Smooth muscle cell (in vitro differentiated cells): ENCODE measurements around the gene RPS6KA1. TPM values are rescaled to one million over a fixed set of nuclear protein-coding genes. Genes with fewer than 3 reads are reported as not detected.
A peak's percentile ranks its signal among the peaks of the same experiment; 100 is the strongest.

ENCODE experiments used
- DNase-seq: peaks from one replicate; lab custom pipeline; 2025; ENCODE audit not compliant: unreplicated experiment; lab: John Stamatoyannopoulos, UW
- H2AFZ ChIP-seq: fragments of 200-600 bp; sonication (generic); 2 replicates; pipeline ENCODE4 v1.6.0; 2016; ENCODE audit warnings: antibody characterized with exemption, low read depth, mild to moderate bottlenecking
- H3F3A ChIP-seq: fragments of 200-600 bp; sonication (generic); 2 replicates; pipeline ENCODE4 v1.6.0; 2017; ENCODE audit warnings: antibody characterized with exemption, low read depth
- H3K27ac ChIP-seq: fragments of 200-600 bp; sonication (generic); 2 replicates; pipeline ENCODE4 v1.5.1; 2016; ENCODE audit warnings: low read depth, mild to moderate bottlenecking
- H3K27me3 ChIP-seq: fragments of 200-600 bp; sonication (generic); 2 replicates; pipeline ENCODE4 v1.6.1; 2016; ENCODE audit warnings: low read depth, mild to moderate bottlenecking
- H3K36me3 ChIP-seq: fragments of 200-600 bp; sonication (generic); 2 replicates; pipeline ENCODE4 v1.5.1; 2016; ENCODE audit warnings: low read depth
- H3K4me1 ChIP-seq: fragments of 200-600 bp; sonication (generic); 2 replicates; pipeline ENCODE4 v1.5.1; 2016; ENCODE audit warnings: low read depth
- H3K4me2 ChIP-seq: fragments of 200-600 bp; sonication (generic); 2 replicates; pipeline ENCODE4 v1.6.0; 2016; ENCODE audit warnings: mild to moderate bottlenecking
- H3K4me3 ChIP-seq: fragments of 200-600 bp; sonication (generic); 2 replicates; pipeline ENCODE4 v1.5.1; 2016; ENCODE audit warnings: mild to moderate bottlenecking
- H3K79me2 ChIP-seq: fragments of 200-600 bp; sonication (generic); 2 replicates; pipeline ENCODE4 v1.6.0; 2016; ENCODE audit warnings: low read depth, mild to moderate bottlenecking
- H3K9ac ChIP-seq: fragments of 200-600 bp; sonication (generic); 2 replicates; pipeline ENCODE4 v1.6.0; 2016; ENCODE audit warnings: low read depth
- H3K9me3 ChIP-seq: fragments of 200-600 bp; sonication (generic); replicated peaks from 2 replicates; pipeline ENCODE4 v1.5.1; 2016; ENCODE audit warnings: low read depth
- H4K20me1 ChIP-seq: fragments of 200-600 bp; sonication (generic); 2 replicates; pipeline ENCODE4 v1.6.0; 2016; ENCODE audit warnings: low read depth
- WGBS: methylation state at CpG from one replicate; pipeline ENCODE4 v1.1.7; 2016; ENCODE audit warnings: low lambda C conversion rate; 5-methylcytosine and 5-hydroxymethylcytosine counted together
- polyA plus RNA-seq: library from polyadenylated mRNA; unstranded; fragments of >200 nt; fragmentation: Nextera tagmentation; extraction: Ambion mirVana; gene quantifications from 2 replicates; pipeline ENCODE4 v1.2.1, GENCODE V29; 2016
- total RNA-seq: library from RNA; depleted of rRNA; stranded (reverse); fragments of >200 nt; gene quantifications from 2 replicates; pipeline ENCODE4 v1.2.3, GENCODE V29; 2014
- TF ChIP-seq, protein P1 (sequence below): fragments of 200-600 bp; sonication (generic); IDR thresholded peaks from 2 replicates; pipeline ENCODE4 v1.5.1; 2017; ENCODE audit warnings: borderline replicate concordance, mild to moderate bottlenecking, antibody characterized with exemption; ENCODE audit not compliant: insufficient read depth, poor library complexity, severe bottlenecking

The RPS6KA1 gene
- total and polyA plus RNA-seq, 2 experiments from 2014 or later = 10.1 to 34.6 TPM

GRCh38 chr1:26537951-26538352 is 8.4 kb downstream of the RPS6KA1 start:
- Histone ChIP-seq H3K27ac (no peak overlapping the region), H4K20me1 (no peaks in the 10 kb centered on the region), H3F3A (no peaks in the 10 kb centered on the region), H3K36me3 (no peaks in the 10 kb centered on the region), H3K79me2 (no peaks in the 10 kb centered on the region), H3K9ac (no peak overlapping the region), H3K27me3 (no peaks in the 10 kb centered on the region), H2AFZ (no peak overlapping the region), H3K4me2 (no peak overlapping the region), H3K9me3 (no peaks in the 10 kb centered on the region), H3K4me3 (no peak overlapping the region), H3K4me1 (peaks cover 8% of the 10 kb centered on the region)
- TF ChIP-seq, protein P1, sequence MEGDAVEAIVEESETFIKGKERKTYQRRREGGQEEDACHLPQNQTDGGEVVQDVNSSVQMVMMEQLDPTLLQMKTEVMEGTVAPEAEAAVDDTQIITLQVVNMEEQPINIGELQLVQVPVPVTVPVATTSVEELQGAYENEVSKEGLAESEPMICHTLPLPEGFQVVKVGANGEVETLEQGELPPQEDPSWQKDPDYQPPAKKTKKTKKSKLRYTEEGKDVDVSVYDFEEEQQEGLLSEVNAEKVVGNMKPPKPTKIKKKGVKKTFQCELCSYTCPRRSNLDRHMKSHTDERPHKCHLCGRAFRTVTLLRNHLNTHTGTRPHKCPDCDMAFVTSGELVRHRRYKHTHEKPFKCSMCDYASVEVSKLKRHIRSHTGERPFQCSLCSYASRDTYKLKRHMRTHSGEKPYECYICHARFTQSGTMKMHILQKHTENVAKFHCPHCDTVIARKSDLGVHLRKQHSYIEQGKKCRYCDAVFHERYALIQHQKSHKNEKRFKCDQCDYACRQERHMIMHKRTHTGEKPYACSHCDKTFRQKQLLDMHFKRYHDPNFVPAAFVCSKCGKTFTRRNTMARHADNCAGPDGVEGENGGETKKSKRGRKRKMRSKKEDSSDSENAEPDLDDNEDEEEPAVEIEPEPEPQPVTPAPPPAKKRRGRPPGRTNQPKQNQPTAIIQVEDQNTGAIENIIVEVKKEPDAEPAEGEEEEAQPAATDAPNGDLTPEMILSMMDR = no peak
- WGBS = 88% methylated on average over 2 of the region's 2 CpGs
- DNase-seq = no peak

- Histone ChIP-seq H3K9me3 (no peaks in the 10 kb centered on the region), H3K4me1 (peaks cover 8% of the 10 kb centered on the region), H3K27ac (no peak overlapping the region), H2AFZ (no peak overlapping the region), H3F3A (no peaks in the 10 kb centered on the region), H3K9ac (no peak overlapping the region), H4K20me1 (no peaks in the 10 kb centered on the region), H3K79me2 (no peaks in the 10 kb centered on the region), H3K4me3 (no peak overlapping the region), H3K27me3 (no peaks in the 10 kb centered on the region), H3K4me2 (no peak overlapping the region), H3K36me3 (no peaks in the 10 kb centered on the region)
- DNase-seq = no peak
- WGBS = 87% methylated on average over 14 of the region's 14 CpGs
- TF ChIP-seq, protein P1 = peak; percentile 37
These were observed 9.2 kb downstream of the RPS6KA1 start for GRCh38 chr1:26538480-26539412.

- Histone ChIP-seq H3K27me3 (no peaks in the 10 kb centered on the region), H2AFZ (no peak overlapping the region), H4K20me1 (no peaks in the 10 kb centered on the region), H3K4me2 (no peak overlapping the region), H3K36me3 (no peaks in the 10 kb centered on the region), H3K4me1 (peaks cover 8% of the 10 kb centered on the region), H3K4me3 (no peak overlapping the region), H3F3A (no peaks in the 10 kb centered on the region), H3K9me3 (no peaks in the 10 kb centered on the region), H3K27ac (no peak overlapping the region), H3K9ac (no peak overlapping the region), H3K79me2 (no peaks in the 10 kb centered on the region)
- WGBS = 68% methylated on average over 6 of the region's 6 CpGs
- no peak for DNase-seq
- TF ChIP-seq, protein P1 = no peak
These were observed 10.2 kb downstream of the RPS6KA1 start for GRCh38 chr1:26539722-26540121.
